Right cardiac atrium (tissue), 5 donors: ENCODE measurements around the gene XDH. TPM values are rescaled to one million over a fixed set of nuclear protein-coding genes. Genes with fewer than 3 reads are reported as not detected.

Source experiments
- ATAC-seq, 2 donors: fragments of 200-7000 bp; cut with Tn5 transposase; one replicate each; pipeline versions ENCODE4 v1.8.0 to v1.9.1; 2020; ENCODE audit warnings: moderate library complexity in 2 of 2, mild to moderate bottlenecking in 1 of 2
- DNase-seq, 3 donors: peaks; one replicate each; pipeline ENCODE4 v3.0.0-alpha.2; 2020
- H3K27ac ChIP-seq: one replicate; pipeline ENCODE4 v1.5.1; 2013; ENCODE audit warnings: mild to moderate bottlenecking, low read length, control low read depth, moderate library complexity
- H3K27me3 ChIP-seq: one replicate; pipeline ENCODE4 v1.6.1; 2013; ENCODE audit not compliant: control insufficient read depth, insufficient read depth
- H3K4me1 ChIP-seq: one replicate; pipeline ENCODE4 v1.6.1; 2013; ENCODE audit warnings: low read length; ENCODE audit not compliant: control insufficient read depth, insufficient read depth
- H3K4me3 ChIP-seq: one replicate; pipeline ENCODE4 v1.5.1; 2013; ENCODE audit warnings: low read length, control low read depth
- H3K9me3 ChIP-seq: one replicate; pipeline ENCODE4 v1.6.1; 2013; ENCODE audit warnings: low read length; ENCODE audit not compliant: control insufficient read depth
- WGBS: extraction: QIAGEN DNeasy Blood & Tissue Kit; methylation state at CpG from one replicate; pipeline ENCODE4 v1.1.7; 2013; 5-methylcytosine and 5-hydroxymethylcytosine counted together
- intact Hi-C, 4 donors: fragments of 100-400 bp; cut with DNase I; formaldehyde crosslinking; loops; one replicate each; pipeline versions ENCODE4 v1.11.0 to v1.14.0; 2022 to 2023
- polyA plus RNA-seq: library from polyadenylated mRNA; stranded (reverse); fragments of 200-250 nt; gene quantifications from one replicate; pipeline ENCODE4 v1.2.3, GENCODE V29; 2013
- total RNA-seq, 4 donors: library from RNA; stranded (reverse); fragmentation: NEBNext Ultra II Directional; extraction: Animal tissue kit (Norgen Biotek cat#: 25700); gene quantifications; one replicate each; pipeline ENCODE4 v1.2.1, GENCODE V29; 2021
- donor health status: healthy with polysubstance abuse.
- donor health status: DM: no; HTN: yes; CAD: no.
- donor health status: DM: no; HTN: no; CAD: no.
- donor health status: DM: no; HTN: yes; CAD: no; lungs with severe emphysema.
- donor health status: DM: yes; HTN: yes; CAD: no.

XDH gene
- total and polyA plus RNA-seq, 5 donors, result 0.29 TPM; not detected in 4

DNA sequence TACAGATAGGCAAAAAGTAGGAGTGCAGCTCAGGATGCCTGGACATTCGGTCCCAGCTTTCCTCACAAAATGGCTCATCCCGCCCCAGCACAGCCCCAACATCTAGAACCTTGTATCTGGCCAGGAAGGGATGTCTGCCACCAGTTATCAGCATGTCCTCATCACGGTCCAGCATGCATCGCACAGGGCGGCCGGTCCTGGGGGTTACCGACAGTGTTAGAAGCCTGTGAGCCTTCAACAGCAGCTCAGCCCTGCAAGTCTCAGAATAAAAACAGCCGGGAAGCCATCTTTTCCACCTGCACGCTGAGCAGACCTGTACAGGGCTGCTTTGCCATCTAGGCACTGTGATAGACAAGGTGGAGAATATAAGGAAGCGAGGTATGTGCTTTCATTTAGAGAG lies 49.2 kb downstream of the XDH start:
- H3K4me1 ChIP-seq, result no peaks in the 10 kb centered on the region
- 84% methylated on average over 10 of the region's 10 CpGs for WGBS
- DNase-seq, result no peak
- no peaks in the 10 kb centered on the region for H3K27me3 ChIP-seq
- intact Hi-C loops, result no loop called here
- H3K27ac ChIP-seq, result no peak overlapping the region
- H3K4me3 ChIP-seq, result no peak overlapping the region
- no peak for ATAC-seq
- H3K9me3 ChIP-seq, result no peaks in the 10 kb centered on the region

- no peak overlapping the region for H3K4me3 ChIP-seq
- no peaks in the 10 kb centered on the region for H3K4me1 ChIP-seq
- ATAC-seq, result no peak
- intact Hi-C loops, result no loop called here
- DNase-seq, result no peak
- no peaks in the 10 kb centered on the region for H3K9me3 ChIP-seq
- H3K27ac ChIP-seq, result no peak overlapping the region
- no peaks in the 10 kb centered on the region for H3K27me3 ChIP-seq
- 81% methylated on average over 15 of the region's 15 CpGs for WGBS
These were observed 50.4 kb downstream of the XDH start for GRCh38 chr2:31363956-31364750.

- Histone ChIP-seq H3K4me3 (no peak overlapping the region), H3K4me1 (no peaks in the 10 kb centered on the region), H3K9me3 (no peaks in the 10 kb centered on the region), H3K27ac (no peak overlapping the region), H3K27me3 (no peaks in the 10 kb centered on the region)
- DNase-seq, result no peak
- intact Hi-C loops, result no loop called here
- ATAC-seq, result no peak
- WGBS, result 95% methylated on average over 5 of the region's 5 CpGs
These were observed 52.0 kb downstream of the XDH start for GRCh38 chr2:31362581-31362980.

DNA sequence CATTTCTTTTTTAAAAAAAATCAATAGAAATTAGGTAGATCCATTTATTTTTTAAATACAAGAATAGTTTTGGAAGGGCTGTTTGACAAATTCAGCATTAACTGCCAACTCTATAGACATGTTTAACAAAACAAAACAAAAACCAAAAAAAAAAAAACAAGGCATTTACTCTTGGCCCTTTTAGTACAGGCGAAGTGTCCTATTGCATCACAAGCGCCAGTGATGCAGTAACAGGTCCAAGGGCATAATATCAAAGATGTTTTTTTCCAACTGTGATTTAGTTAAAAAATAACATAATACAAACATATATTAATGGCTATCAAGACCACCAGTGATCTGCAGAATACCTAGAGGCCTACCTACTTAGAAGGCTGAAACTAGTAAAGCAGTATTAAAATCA lies 55.3 kb downstream of the XDH start:
- Histone ChIP-seq H3K4me1 (no peaks in the 10 kb centered on the region), H3K27me3 (no peaks in the 10 kb centered on the region), H3K4me3 (no peak overlapping the region), H3K9me3 (no peaks in the 10 kb centered on the region), H3K27ac (no peak overlapping the region)
- DNase-seq (no peak), ATAC-seq (no peak)
- 64% methylated on average over 2 of the region's 2 CpGs for WGBS
- intact Hi-C loops, result no loop called here

DNA sequence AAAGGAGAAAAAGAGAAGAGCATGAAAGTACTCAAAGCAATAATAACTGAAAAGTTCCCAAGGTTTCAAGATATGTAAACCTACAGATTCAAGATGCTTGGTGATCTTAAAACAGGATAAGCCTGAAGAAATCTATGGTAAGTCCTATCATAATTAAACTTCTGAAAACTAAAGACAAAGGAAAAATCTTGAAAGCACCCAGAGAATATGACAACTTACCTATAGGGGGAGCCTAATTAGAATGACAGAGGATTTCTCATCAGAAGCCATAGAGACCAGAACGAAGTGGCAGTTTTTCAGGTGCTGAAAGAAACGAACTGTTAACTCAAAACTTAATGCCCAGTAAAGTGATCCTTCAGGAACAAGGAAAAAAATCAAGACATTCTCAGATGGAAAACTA lies 59.7 kb downstream of the XDH start:
- DNase-seq (no peak), ATAC-seq (no peak)
- intact Hi-C loops, result no loop called here
- H3K27ac ChIP-seq, result no peak overlapping the region
- H3K27me3 ChIP-seq, result no peaks in the 10 kb centered on the region
- H3K9me3 ChIP-seq, result no peaks in the 10 kb centered on the region
- no peak overlapping the region for H3K4me3 ChIP-seq
- H3K4me1 ChIP-seq, result no peaks in the 10 kb centered on the region
- 21% methylated on average over 2 of the region's 2 CpGs for WGBS

- no peaks in the 10 kb centered on the region for H3K9me3 ChIP-seq
- no peaks in the 10 kb centered on the region for H3K27me3 ChIP-seq
- H3K4me3 ChIP-seq, result no peak overlapping the region
- no peaks in the 10 kb centered on the region for H3K4me1 ChIP-seq
- ATAC-seq (no peak), DNase-seq (no peak)
- WGBS, result 87% methylated on average over 2 of the region's 2 CpGs
- no peak overlapping the region for H3K27ac ChIP-seq
- intact Hi-C loops, result no loop called here
These were observed 61.4 kb downstream of the XDH start for GRCh38 chr2:31353179-31353578.

DNA sequence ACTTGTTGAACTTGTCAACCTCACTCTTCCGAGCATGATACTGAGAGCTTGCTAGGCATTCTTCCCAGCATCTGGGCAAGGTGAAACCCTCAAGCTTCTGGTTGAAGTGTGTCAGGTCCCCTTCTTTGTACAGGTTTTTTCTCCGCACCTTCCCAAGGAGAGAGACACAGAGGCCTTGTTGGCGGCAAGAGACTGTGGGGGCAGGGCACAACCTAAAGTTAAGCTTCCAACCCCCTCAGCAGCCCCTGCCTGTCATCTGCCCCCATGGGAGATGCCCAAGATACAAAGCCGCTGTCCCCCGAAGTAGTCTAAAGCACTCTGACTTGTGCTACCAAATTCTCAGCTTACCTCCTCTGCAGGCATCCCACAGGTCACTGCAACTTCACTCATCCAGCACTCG lies 64.9 kb downstream of the XDH start:
- no peak overlapping the region for H3K27ac ChIP-seq
- no peaks in the 10 kb centered on the region for H3K4me1 ChIP-seq
- H3K27me3 ChIP-seq, result no peaks in the 10 kb centered on the region
- H3K9me3 ChIP-seq, result no peaks in the 10 kb centered on the region
- H3K4me3 ChIP-seq, result no peak overlapping the region
- DNase-seq (no peak), ATAC-seq (no peak)
- intact Hi-C loops, result no loop called here
- 87% methylated on average over 6 of the region's 6 CpGs for WGBS

DNA sequence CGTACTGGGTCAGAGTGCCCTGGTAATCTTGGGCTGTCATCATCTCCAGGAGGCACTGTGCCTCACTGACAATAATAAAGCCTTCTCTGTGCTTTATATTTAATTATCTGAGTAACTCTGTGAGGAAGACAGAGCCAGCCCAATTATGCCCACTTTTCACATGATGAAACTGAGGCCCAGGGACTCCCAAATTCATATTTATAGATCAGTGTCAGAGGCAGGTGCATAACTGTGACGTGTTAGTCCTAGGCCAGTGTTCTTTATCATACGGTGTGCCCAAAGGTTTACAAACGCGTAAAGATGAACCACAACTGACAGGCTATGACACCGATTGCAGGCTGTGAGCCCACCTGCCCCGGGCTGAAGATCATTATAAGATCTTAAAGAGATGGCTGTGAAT lies 65.4 kb downstream of the XDH start:
- whole genome bisulfite sequencing, result 90% methylated on average over 7 of the region's 7 CpGs
- no peak overlapping the region for H3K4me3 ChIP-seq
- no peak overlapping the region for H3K27ac ChIP-seq
- DNase-seq (no peak), ATAC-seq (no peak)
- no peaks in the 10 kb centered on the region for H3K4me1 ChIP-seq
- intact Hi-C loops, result no loop called here
- no peaks in the 10 kb centered on the region for H3K27me3 ChIP-seq
- H3K9me3 ChIP-seq, result no peaks in the 10 kb centered on the region

- Histone ChIP-seq H3K27ac (no peak overlapping the region), H3K27me3 (no peaks in the 10 kb centered on the region), H3K4me3 (no peak overlapping the region), H3K9me3 (no peaks in the 10 kb centered on the region), H3K4me1 (no peaks in the 10 kb centered on the region)
- no peak for DNase-seq
- 81% methylated on average over 5 of the region's 5 CpGs for WGBS
- ATAC-seq, result no peak
- intact Hi-C loops, result no loop called here
These were observed 65.9 kb downstream of the XDH start for GRCh38 chr2:31348618-31349017.

GRCh38 chr2:31347750-31348149 lies 66.8 kb downstream of the XDH start:
- no peaks in the 10 kb centered on the region for H3K27me3 ChIP-seq
- ATAC-seq, result no peak
- no peaks in the 10 kb centered on the region for H3K9me3 ChIP-seq
- no peak overlapping the region for H3K27ac ChIP-seq
- no peak for DNase-seq
- WGBS, result 64% methylated on average over 9 of the region's 9 CpGs
- no peaks in the 10 kb centered on the region for H3K4me1 ChIP-seq
- H3K4me3 ChIP-seq, result no peak overlapping the region
- intact Hi-C loops, result no loop called here

- Histone ChIP-seq H3K4me1 (no peaks in the 10 kb centered on the region), H3K27ac (no peak overlapping the region), H3K27me3 (no peaks in the 10 kb centered on the region), H3K4me3 (no peak overlapping the region), H3K9me3 (no peaks in the 10 kb centered on the region)
- WGBS, result 73% methylated on average over 6 of the region's 6 CpGs
- intact Hi-C loops, result no loop called here
- ATAC-seq (no peak), DNase-seq (no peak)
These were observed 67.2 kb downstream of the XDH start for GRCh38 chr2:31347319-31347718.

DNA sequence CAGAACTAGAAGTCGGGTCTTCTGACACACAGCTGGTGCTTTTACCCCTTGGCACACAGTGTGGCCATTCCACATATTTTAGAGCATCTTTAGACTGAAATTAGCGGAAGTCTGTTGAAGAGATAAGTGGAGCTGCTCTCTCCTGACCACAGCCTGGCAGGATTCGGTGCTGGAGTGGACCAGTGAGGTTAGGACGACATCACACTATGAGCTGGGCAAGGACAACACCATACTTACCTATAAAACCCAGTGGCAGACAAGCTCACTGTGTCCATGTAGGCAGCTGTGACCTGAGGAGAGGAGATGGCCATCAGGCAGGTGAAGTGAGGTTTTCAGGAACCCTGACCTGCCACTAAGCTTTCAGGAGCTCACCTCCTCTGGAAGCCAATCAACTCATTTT lies 70.1 kb downstream of the XDH start:
- 86% methylated on average over 4 of the region's 4 CpGs for WGBS
- no peak for ATAC-seq
- H3K27me3 ChIP-seq, result no peaks in the 10 kb centered on the region

More for the DNA sequence above, 70.1 kb downstream of the XDH start:
- H3K27ac ChIP-seq, result no peak overlapping the region
- H3K4me1 ChIP-seq, result no peaks in the 10 kb centered on the region
- H3K9me3 ChIP-seq, result no peaks in the 10 kb centered on the region
- no peak for DNase-seq
- intact Hi-C loops, result no loop called here
- H3K4me3 ChIP-seq, result no peak overlapping the region
